G401.6 (cell line): ENCODE results near the gene IRAK1.

ENCODE experiments used
- FAIRE-seq: peaks from 2 replicates; lab custom pipeline; 2012; peaks lifted over from hg19 to GRCh38; lab: Jason Lieb, UNC

IRAK1 gene

DNA sequence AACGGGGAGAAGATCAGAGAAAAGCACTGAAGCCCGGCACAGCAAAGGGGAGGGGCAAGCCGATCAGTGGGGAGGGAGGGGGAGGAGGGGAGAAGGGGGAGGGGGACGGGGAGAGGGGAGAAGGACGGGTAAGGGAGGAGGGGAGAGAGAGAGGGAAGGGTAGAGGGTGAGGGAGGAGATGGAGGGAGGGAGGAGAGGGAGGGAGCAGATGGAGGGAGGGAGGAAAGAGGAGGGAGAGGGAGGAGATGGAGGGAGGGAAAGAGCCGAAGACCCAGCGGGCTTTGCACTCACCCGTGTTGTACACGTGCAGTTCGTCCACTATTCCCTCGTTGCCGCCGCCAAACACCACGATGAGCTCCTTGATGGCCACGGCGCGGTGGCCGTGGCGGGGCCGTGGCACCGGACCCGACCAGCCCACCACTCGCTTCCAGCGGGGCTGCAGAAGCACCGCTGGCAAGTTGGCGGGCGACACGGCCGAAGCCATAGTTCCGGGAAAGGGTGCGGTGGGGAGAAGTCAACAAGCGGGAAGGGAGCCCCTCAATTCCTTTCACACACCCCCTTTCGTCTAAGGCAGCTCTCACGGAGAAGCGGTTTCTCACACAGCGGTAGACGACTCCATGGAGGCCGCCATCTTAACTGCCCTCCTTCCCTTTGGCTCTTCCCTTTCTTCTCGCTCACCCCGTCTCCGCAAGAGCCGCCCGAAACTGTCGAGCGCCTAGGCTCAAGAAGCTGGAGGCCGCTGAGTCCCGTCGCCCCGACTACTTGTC, 49.2 kb downstream of the IRAK1 start:
- FAIRE-seq, result no peak

DNA sequence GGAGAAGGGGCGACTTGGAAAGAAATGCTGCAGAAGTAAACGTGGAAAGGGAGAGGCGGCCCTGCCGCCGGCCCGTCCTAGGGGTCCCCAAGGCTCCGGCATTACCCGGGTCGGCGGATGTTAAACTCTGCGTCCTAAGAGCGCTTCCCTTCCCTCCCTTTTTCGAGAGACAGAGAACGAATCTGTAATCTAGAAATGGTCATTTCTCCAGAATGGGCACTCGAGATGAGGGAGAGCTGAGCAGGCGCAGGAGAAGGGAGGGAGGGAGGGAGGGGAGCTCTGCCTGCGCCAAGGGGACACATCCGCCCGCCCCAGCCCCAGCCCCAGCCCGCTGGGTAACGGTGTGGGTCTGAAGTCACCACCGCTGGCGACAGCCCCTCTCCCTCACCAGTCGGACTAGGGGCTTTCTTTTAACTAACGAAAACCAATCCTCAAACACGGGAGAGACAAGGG, 49.8 kb downstream of the IRAK1 start:
- no peak for FAIRE-seq

GRCh38 chrX:153969125-153969903, 50.4 kb downstream of the IRAK1 start:
- FAIRE-seq, result no peak

- no peak for FAIRE-seq
These were observed 51.0 kb downstream of the IRAK1 start for GRCh38 chrX:153968754-153969124.

DNA sequence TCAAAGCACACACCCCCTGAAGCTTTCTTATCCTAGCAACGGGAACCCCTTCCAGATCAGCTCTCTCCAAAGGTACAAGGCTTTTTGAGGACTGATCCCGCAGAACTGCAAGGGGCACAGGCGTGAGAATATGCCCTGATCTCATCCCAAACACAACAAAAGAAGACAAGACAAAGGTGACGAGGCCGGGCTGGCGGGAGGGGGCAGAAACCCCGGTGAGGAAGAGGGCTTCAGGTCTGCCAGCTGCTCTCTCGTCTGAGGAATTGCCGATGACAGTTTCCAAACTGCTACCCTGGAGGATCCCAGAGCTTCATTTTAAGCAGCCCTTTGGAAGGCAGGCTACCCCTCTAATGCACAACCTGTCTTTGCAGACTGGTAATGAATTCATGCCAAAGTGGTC, 51.4 kb downstream of the IRAK1 start:
- no peak for FAIRE-seq

DNA sequence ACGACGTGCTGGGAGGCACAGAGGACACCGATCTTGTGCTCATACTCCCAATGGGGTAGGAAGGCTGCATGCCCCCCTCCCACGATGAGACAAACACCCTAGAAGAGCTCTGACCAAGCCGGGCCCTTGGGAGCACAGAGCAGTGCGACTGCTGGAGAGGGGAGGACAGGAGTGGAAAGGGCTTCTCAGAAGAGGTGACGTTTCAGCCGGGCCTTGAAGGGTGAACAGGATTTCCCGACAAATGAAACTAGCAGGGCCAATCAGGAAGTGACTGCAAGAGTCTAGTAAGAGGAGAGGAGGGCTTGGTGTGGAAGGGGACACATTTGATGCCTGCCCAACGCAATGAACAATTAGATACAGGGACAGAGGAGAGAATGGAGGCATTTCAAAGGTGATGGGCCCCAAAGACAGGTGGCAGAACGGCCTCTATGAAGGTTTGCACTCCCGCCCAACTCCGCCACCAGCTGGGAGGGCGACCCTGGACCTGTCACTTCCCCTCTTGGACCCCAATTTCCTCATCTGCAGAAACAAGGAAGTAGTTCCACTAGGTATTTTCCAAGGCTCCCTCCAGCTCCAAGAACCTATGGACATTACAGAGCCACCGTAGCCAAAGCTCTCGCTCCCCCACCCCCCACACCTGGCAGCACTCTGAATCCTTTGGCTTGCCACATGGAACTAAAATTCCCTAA, 52.0 kb downstream of the IRAK1 start:
- FAIRE-seq, result no peak

DNA sequence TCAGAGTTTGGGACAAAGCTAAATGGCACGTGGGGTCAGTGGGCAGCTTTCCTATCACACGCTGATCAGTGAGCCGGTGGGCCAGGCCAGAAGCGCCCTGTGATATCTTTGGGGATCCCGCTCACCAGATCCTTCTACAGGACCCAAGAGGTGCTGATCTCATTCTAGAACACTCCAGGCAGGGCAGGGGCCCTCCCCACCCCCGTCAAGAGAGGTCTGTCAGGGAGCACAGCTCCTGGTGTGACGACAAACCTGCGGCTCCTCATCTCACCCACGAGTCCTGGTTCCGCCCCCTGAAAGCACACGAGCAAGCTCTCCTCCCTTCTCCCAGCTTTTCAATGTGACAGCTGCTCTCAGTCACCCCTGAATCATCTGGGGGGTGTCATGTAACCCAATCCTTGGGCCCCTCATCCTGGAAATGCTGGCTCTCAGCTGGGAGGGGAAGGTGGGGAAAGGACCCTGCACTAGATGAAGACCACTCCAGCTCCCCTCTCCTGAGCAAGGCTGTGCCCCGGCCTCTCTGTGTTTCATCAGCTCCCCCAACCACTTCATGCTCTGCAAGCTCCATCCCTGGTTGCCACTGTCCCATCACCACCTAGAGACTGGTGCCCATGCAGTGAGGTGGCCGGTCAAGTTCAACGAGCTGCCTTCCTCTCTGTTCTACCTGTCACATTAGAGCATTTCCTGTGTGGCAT, 52.7 kb downstream of the IRAK1 start:
- no peak for FAIRE-seq

DNA sequence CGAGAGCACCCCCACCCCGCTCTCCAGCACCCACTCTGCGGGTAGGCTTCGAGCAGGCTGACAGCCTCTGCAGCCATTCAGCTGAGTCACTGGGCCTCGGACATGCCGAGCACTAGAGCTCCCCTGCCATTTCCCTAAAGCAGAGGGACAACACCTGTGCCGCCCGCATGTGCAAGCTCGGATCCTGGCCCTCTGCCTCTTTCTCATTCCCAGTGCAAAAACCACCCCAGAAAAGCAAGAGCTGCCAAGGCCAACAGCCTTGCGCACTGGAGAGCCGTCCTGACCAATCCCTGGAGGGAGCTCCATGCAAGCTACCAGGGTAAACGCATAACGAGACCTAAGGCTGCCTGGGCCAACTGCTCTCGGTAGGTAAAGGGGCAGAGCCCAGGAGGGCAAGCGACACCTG, 53.4 kb downstream of the IRAK1 start:
- no peak for FAIRE-seq

DNA sequence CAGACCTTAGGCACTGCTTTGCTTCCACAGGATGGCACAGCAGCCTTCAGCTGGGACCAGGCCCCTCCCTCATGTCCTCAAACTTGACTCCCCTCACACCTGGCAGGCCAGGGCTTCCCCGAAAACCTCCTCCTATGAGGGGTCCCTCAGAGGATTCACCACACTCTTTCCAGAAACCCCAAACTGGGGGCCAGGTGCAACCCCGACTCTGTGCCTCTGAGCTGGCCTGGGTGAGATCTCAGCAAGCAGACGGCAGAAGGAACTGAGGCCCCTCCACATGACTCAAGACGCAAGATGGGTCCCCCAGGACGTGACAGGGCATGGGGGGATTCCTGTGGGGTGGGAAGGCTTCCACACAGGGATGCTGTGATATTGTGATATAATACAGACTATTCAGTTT, 54.3 kb downstream of the IRAK1 start:
- FAIRE-seq, result no peak

- FAIRE-seq, result no peak
These were observed 55.6 kb downstream of the IRAK1 start for GRCh38 chrX:153964105-153964504.

- FAIRE-seq, result no peak
These were observed 56.2 kb downstream of the IRAK1 start for GRCh38 chrX:153963546-153963945.

DNA sequence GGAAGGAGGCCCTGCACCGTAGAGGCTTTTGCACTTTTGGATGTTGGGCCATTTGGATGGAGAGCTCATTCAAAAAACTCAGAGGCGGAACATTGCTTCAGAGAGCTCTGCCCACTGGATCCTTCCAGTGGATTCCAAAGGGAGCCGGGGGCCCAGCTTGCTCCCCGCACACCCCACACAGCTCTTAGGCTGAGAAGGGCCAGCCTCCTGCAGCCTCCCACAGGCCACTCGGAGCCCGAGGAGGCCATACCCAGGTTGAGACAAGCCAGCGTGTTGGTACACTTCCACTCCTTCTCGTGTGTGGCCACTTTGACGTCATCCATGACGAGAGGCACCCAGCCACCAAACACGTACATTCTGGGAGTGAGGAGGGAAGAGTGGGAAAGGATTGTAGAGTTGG, 58.4 kb downstream of the IRAK1 start:
- FAIRE-seq, result no peak

DNA sequence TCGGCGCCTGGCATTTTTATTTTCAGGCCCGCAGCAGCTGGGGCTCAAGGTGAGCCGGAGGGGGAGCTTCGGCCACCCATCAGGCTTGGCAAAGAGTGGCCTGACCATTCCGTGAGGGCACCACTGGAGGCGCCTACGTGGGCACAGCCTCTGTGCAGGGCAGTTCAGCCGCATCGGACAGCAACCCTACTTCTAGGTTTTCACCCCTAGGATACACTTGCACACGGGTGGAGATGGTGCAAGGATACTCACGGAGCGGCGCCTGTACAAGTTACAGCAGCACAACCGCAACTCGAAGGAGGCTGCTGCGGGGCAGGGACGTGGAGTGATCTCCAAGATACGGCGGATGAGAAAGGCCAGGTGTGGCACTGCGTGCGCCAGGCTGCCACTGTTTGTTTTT, 58.9 kb downstream of the IRAK1 start:
- no peak for FAIRE-seq
